ENCODE data around the gene GABBR2. TPM values are rescaled to one million over a fixed set of nuclear protein-coding genes. Genes with fewer than 3 reads are reported as not detected.

The GABBR2 gene
- total and polyA plus RNA-seq, 9 of the 15 experiments (the other 6 are each of a cell fraction or from before 2014, with no cell fraction given) = 0.15 to 1.9 (median 0.32) TPM

DNA sequence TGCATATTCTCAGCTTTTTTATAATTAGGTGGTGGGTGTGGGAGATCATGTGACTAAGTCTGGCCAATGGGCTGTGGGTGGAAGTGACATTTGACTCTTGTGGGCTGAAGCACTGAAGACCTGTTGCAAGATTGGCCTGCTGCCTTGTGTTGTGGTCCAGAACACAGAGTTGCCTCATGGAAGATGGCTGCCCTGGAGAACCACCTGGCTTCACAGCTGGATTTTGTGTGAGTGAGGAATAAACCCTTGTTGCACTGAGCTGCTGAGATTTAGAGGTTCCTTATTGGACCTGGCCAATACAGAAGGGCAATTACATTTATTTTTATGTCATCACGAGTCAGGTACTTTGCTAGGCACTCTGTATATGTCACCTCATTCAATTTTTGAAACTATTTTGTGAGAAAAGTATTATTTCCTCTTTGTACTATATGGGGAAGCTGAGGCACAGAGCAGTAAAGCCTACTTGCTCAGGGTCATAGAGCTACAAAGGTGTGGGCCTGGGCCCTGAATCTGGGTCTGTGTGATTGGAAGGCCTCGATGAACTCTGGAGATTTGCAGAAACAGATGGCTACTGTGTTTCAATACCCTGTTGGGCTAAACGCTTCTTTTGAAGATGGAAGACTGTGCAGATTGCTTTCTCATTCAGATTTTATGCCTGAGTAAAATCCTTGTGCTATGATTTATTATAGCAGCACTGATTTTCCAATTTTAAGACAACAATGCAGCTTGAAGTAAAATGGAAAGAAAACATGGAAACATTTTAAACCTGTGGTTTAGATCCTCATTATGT is 382.1 kb downstream of the GABBR2 start (continued):
- TF ChIP-seq, protein P1, sequence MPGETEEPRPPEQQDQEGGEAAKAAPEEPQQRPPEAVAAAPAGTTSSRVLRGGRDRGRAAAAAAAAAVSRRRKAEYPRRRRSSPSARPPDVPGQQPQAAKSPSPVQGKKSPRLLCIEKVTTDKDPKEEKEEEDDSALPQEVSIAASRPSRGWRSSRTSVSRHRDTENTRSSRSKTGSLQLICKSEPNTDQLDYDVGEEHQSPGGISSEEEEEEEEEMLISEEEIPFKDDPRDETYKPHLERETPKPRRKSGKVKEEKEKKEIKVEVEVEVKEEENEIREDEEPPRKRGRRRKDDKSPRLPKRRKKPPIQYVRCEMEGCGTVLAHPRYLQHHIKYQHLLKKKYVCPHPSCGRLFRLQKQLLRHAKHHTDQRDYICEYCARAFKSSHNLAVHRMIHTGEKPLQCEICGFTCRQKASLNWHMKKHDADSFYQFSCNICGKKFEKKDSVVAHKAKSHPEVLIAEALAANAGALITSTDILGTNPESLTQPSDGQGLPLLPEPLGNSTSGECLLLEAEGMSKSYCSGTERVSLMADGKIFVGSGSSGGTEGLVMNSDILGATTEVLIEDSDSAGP (CRISPR knock-in tag; IDR thresholded peaks at IDR 0.05) = no peak
- TF ChIP-seq KDM4B (IDR thresholded peaks at IDR 0.05; ENCODE audit: borderline replicate concordance in 2 of 2, low read depth in 1 of 2) = no peak
- no peak for TF ChIP-seq NELFE (IDR thresholded peaks at IDR 0.05; ENCODE audit: insufficient read depth, insufficient read length)
- TF ChIP-seq ARID1B (IDR thresholded peaks at IDR 0.05) = peak; percentile 14; the same call in 1 of the 2 replicates
- no peak for TF ChIP-seq POU5F1 (IDR thresholded peaks at IDR 0.05; ENCODE audit: borderline replicate concordance, low read depth, low read length, partially characterized antibody)
- TF ChIP-seq SIRT6 (IDR thresholded peaks at IDR 0.05; ENCODE audit: low read depth, low read length) = no peak
- TF ChIP-seq SRF (CRISPR knock-in tag; IDR thresholded peaks at IDR 0.05) = no peak
- TF ChIP-seq FOXK1 (CRISPR knock-in tag; IDR thresholded peaks at IDR 0.05; ENCODE audit: borderline replicate concordance) = no peak
- peak; percentile 98 for TF ChIP-seq TOE1 (IDR thresholded peaks at IDR 0.05; ENCODE audit: borderline replicate concordance)
- no peak for TF ChIP-seq TOE1 (CRISPR knock-in tag; IDR thresholded peaks at IDR 0.05; ENCODE audit: borderline replicate concordance, low read depth)
- TF ChIP-seq, protein P2, sequence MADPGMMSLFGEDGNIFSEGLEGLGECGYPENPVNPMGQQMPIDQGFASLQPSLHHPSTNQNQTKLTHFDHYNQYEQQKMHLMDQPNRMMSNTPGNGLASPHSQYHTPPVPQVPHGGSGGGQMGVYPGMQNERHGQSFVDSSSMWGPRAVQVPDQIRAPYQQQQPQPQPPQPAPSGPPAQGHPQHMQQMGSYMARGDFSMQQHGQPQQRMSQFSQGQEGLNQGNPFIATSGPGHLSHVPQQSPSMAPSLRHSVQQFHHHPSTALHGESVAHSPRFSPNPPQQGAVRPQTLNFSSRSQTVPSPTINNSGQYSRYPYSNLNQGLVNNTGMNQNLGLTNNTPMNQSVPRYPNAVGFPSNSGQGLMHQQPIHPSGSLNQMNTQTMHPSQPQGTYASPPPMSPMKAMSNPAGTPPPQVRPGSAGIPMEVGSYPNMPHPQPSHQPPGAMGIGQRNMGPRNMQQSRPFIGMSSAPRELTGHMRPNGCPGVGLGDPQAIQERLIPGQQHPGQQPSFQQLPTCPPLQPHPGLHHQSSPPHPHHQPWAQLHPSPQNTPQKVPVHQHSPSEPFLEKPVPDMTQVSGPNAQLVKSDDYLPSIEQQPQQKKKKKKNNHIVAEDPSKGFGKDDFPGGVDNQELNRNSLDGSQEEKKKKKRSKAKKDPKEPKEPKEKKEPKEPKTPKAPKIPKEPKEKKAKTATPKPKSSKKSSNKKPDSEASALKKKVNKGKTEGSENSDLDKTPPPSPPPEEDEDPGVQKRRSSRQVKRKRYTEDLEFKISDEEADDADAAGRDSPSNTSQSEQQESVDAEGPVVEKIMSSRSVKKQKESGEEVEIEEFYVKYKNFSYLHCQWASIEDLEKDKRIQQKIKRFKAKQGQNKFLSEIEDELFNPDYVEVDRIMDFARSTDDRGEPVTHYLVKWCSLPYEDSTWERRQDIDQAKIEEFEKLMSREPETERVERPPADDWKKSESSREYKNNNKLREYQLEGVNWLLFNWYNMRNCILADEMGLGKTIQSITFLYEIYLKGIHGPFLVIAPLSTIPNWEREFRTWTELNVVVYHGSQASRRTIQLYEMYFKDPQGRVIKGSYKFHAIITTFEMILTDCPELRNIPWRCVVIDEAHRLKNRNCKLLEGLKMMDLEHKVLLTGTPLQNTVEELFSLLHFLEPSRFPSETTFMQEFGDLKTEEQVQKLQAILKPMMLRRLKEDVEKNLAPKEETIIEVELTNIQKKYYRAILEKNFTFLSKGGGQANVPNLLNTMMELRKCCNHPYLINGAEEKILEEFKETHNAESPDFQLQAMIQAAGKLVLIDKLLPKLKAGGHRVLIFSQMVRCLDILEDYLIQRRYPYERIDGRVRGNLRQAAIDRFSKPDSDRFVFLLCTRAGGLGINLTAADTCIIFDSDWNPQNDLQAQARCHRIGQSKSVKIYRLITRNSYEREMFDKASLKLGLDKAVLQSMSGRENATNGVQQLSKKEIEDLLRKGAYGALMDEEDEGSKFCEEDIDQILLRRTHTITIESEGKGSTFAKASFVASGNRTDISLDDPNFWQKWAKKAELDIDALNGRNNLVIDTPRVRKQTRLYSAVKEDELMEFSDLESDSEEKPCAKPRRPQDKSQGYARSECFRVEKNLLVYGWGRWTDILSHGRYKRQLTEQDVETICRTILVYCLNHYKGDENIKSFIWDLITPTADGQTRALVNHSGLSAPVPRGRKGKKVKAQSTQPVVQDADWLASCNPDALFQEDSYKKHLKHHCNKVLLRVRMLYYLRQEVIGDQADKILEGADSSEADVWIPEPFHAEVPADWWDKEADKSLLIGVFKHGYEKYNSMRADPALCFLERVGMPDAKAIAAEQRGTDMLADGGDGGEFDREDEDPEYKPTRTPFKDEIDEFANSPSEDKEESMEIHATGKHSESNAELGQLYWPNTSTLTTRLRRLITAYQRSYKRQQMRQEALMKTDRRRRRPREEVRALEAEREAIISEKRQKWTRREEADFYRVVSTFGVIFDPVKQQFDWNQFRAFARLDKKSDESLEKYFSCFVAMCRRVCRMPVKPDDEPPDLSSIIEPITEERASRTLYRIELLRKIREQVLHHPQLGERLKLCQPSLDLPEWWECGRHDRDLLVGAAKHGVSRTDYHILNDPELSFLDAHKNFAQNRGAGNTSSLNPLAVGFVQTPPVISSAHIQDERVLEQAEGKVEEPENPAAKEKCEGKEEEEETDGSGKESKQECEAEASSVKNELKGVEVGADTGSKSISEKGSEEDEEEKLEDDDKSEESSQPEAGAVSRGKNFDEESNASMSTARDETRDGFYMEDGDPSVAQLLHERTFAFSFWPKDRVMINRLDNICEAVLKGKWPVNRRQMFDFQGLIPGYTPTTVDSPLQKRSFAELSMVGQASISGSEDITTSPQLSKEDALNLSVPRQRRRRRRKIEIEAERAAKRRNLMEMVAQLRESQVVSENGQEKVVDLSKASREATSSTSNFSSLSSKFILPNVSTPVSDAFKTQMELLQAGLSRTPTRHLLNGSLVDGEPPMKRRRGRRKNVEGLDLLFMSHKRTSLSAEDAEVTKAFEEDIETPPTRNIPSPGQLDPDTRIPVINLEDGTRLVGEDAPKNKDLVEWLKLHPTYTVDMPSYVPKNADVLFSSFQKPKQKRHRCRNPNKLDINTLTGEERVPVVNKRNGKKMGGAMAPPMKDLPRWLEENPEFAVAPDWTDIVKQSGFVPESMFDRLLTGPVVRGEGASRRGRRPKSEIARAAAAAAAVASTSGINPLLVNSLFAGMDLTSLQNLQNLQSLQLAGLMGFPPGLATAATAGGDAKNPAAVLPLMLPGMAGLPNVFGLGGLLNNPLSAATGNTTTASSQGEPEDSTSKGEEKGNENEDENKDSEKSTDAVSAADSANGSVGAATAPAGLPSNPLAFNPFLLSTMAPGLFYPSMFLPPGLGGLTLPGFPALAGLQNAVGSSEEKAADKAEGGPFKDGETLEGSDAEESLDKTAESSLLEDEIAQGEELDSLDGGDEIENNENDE (IDR thresholded peaks at IDR 0.05; ENCODE audit: low read depth, low read length) = no peak
- TF ChIP-seq HNRNPLL (IDR thresholded peaks at IDR 0.05; ENCODE audit: low read depth, low read length, poor library complexity, severe bottlenecking) = no peak
- no peak for TF ChIP-seq DNMT1 (IDR thresholded peaks at IDR 0.05)

All from K562 (cell line).